NCI-H774 (cell line): ENCODE measurements around the gene OR4C46.
"Not testable (repeated sequence)": the region's sequence is repeated elsewhere in the genome, so short reads cannot be mapped to it uniquely, and the experiment has no call there.

ENCODE experiments used
- DNase-seq: peaks from one replicate; lab custom pipeline; 2025; lab: John Stamatoyannopoulos, UW

Gene OR4C46

DNA sequence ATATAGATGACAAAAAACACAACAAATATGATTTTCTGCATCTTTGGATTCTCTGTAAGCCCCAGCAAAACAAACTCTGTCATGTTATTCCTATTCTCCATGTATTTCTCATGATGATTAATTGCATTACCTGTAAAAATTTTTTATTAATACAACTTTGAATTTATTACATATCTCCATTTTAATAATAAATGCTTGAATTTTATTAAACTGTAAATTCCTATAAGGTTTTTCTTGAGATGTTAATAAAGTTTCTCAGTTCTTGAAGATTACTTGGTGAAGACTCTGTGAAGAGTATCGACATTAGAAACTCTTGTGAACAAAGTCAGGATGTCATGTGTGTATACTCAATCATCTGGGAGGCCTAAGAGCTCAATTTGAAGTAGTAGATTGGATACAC is at the start of gene OR4C46:
TSS of gene OR4C46 (minus strand) at position 101 of the 400 bp plus-strand sequence. CDS start at position 101, 0 bp downstream.
- no peak for DNase-seq

DNA sequence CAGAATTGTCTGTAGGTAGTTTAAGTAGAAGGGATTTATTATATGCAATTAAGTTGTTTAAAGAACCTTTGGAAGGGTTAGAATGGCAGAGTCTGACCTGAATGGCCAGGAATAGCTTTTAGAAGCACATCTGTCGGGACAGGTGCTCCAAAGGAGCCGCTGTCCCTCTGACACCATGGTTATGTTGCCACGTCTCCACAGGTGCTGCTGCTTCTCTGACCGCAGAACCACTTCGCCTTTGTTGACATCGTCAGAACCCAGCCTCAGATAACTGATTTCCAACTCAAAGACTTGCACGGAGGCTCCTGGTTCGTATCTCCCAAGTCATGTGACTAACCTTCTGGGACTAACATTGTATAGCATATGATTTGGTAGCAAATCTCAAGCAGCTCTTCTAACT is 41.8 kb upstream of the OR4C46 start:
- DNase-seq: not testable (repeated sequence)

DNA sequence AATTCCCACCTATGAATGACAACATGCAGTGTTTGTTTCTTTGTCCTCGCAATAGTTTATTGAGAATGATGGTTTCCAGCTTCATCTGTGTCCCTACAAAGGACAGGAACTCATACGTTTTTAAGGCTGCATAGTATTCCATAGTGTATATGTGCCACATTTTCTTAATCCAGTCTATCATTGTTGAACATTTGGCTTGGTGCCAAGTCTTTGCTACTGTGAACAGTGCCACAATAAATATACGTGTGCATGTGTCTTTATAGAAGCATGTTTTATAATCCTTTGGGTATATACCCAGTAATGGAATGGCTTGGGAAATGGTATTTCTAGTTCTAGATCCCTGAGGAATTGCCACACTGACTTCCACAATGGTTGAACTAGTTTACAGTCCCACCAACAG is 42.4 kb downstream of the OR4C46 start:
- not testable (repeated sequence) for DNase-seq

DNA sequence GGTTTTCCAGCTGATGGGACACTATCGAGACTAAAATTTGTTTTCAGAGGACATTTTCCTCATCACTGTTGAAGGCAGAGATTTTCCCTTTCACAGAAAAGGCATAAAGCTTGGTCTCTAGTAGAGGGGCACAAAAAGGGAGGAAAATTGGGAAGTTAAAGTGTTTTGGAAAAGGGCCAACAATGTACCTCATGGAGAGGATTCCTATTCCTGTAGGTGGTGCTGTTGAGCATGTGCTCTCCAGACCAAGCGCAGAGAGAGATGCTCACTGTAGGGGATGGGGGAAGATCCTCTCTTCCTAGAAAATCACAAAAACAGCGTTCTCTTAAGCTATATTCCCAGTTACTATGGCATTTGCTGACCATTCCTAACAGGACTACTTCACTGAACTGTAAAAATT is 44.9 kb downstream of the OR4C46 start:
- DNase-seq: no peak

DNA sequence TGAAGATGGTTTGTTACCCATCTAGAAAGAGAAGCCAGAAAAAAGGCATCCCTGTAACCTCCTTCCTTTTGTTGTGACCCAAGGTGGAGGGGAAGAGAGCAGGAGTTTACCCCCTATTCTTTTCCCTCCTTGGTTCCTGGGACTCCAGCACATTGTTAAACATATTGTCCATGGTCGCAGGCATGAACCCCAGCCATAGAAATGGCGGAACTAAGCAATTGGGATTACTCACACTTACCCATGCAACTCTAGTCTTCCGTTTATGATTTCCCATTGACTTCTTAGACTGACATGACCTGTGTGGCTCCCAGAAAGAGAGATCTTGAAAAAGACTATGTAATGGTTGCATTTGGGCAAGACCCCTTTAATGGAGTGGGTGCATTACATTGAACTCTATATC is 45.4 kb downstream of the OR4C46 start:
- no peak for DNase-seq
